Gastrocnemius medialis (tissue), 4 donors: ENCODE data around the gene BMERB1. TPM values are rescaled to one million over a fixed set of nuclear protein-coding genes. Genes with fewer than 3 reads are reported as not detected.
A peak's percentile ranks its signal among the peaks of the same experiment; 100 is the strongest.

ENCODE experiments used
- ATAC-seq, 2 donors: fragments of 150-250 bp; one replicate each; pipeline ENCODE4 v1.9.1; 2016
- DNase-seq, 2 donors: peaks; one replicate each; pipeline ENCODE4 v3.0.0-alpha.2; 2019
- H3K27ac ChIP-seq, 4 donors: fragments of 200-600 bp; sonication (generic); 1 replicate in 1 of 4; 2 replicates in 3 of 4; pipeline ENCODE4 v1.5.1; 2016 to 2018; ENCODE audit warnings: mild to moderate bottlenecking in 2 of 4, moderate library complexity in 1 of 4
- H3K27me3 ChIP-seq, 3 donors: fragments of 200-600 bp; sonication (generic) in 2 of 3; 1 replicate in 1 of 3; 2 replicates in 2 of 3; pipeline versions ENCODE4 v1.5.1 to v1.6.0; 2016 to 2019; ENCODE audit warnings: mild to moderate bottlenecking in 1 of 3, moderate library complexity in 1 of 3
- H3K36me3 ChIP-seq, 2 donors: fragments of 200-600 bp; sonication (generic) in 1 of 2; one replicate each; pipeline ENCODE4 v1.5.1; 2017 to 2018
- H3K4me1 ChIP-seq, 2 donors: fragments of 200-600 bp; sonication (generic) in 1 of 2; one replicate each; pipeline ENCODE4 v1.5.1; 2016 to 2017; ENCODE audit warnings: mild to moderate bottlenecking in 2 of 2
- H3K4me3 ChIP-seq, 4 donors: fragments of 200-600 bp; sonication (generic) in 3 of 4; 1 replicate in 1 of 4; 2 replicates in 3 of 4; pipeline ENCODE4 v1.5.1; 2016 to 2019; ENCODE audit warnings: mild to moderate bottlenecking in 2 of 4
- H3K9me3 ChIP-seq, 3 donors: fragments of 200-600 bp; sonication (generic) in 2 of 3; 1 replicate in 1 of 3; 2 replicates in 2 of 3; pipeline ENCODE4 v1.5.1; 2016 to 2019
- POLR2A ChIP-seq, 2 donors: fragments of 450-650 bp; IDR thresholded peaks; one replicate each; pipeline ENCODE4 v1.6.1; 2017; ENCODE audit warnings: antibody characterized with exemption in 2 of 2, mild to moderate bottlenecking in 2 of 2, moderate library complexity in 2 of 2
- in situ Hi-C, 4 donors: fragments of 200-750 bp; cut with MboI; loops; one replicate each; pipeline versions ENCODE4 v1.15.0 to v1.8.0; 2017; ENCODE audit warnings: low sequenced_read_pairs in 4 of 4
- intact Hi-C: fragments of 100-400 bp; cut with DNase I; formaldehyde crosslinking; loops from one replicate; pipeline ENCODE4 v1.15.1; 2023; ENCODE audit warnings: low total_unique reads
- total RNA-seq, 4 donors: library from RNA; depleted of rRNA; stranded (reverse); fragments of >200 nt; gene quantifications; one replicate each; pipeline versions ENCODE4 v1.1.0 to v1.2.3, GENCODE V29; 2016
- TF ChIP-seq, protein P1 (sequence below), 5 experiments: fragments of 450-650 bp in 3 of 5; fragments of 200-600 bp in 2 of 5; sonication (generic) in 2 of 5; IDR thresholded peaks in 4 of 5; conservative IDR thresholded peaks in 1 of 5; 1 replicate in 4 of 5; 2 replicates in 1 of 5; pipeline ENCODE4 v1.5.1; 2016 to 2019; ENCODE audit warnings: antibody characterized with exemption in 5 of 5, mild to moderate bottlenecking in 3 of 5, moderate library complexity in 3 of 5

The BMERB1 gene
- total RNA-seq, 4 donors from 2014 or later: 112 to 392 (median 237) TPM

DNA sequence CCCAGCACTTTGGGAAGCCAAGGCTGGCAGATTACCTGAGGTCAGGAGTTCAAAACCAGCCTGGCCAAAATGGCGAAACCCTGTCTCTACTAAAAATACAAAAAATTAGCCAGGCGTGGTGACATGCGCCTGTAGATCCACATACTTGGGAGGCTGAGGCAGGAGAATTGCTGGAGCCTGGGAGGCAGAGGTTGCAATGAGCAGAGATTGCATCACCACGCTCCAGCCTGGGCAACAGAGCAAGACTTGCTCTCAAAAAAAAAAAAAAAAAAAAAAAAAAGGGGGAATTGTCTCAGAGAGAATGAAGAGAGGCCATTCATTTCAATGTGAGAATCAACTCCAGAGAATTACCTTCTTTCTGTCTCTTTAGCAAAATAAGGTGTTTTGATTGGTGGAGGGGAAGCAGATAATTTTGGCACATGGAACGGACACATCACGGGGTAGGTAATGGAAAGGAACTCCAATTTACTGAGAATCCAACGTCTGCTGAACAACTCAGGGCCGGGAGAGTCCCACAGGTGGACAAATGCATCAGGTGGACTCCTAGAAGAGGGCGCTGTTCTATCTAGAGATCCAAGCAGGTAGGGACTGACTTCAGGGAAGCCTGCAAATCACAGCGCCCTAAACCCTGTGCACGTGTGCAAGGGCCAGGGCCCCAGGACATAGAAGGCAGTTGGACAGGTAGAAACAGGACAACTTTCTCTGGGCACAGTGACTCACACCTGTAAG is 77.5 kb downstream of the BMERB1 start:
- H3K27ac ChIP-seq: no peak overlapping the region
- peaks cover 9 to 17% of the 10 kb centered on the region in 2 donors for H3K4me1 ChIP-seq
- no peaks in the 10 kb centered on the region for H3K27me3 ChIP-seq
- no peak for DNase-seq
- TF ChIP-seq, protein P1, sequence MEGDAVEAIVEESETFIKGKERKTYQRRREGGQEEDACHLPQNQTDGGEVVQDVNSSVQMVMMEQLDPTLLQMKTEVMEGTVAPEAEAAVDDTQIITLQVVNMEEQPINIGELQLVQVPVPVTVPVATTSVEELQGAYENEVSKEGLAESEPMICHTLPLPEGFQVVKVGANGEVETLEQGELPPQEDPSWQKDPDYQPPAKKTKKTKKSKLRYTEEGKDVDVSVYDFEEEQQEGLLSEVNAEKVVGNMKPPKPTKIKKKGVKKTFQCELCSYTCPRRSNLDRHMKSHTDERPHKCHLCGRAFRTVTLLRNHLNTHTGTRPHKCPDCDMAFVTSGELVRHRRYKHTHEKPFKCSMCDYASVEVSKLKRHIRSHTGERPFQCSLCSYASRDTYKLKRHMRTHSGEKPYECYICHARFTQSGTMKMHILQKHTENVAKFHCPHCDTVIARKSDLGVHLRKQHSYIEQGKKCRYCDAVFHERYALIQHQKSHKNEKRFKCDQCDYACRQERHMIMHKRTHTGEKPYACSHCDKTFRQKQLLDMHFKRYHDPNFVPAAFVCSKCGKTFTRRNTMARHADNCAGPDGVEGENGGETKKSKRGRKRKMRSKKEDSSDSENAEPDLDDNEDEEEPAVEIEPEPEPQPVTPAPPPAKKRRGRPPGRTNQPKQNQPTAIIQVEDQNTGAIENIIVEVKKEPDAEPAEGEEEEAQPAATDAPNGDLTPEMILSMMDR (IDR thresholded peaks at IDR 0.05 in 4 of 5, conservative IDR thresholded peaks at IDR 0.05 in 1 of 5): no peak
- no peak for TF ChIP-seq POLR2A (IDR thresholded peaks at IDR 0.05)
- ATAC-seq: no peak
- intact Hi-C loops (no loop called here), in situ Hi-C loops (no loop called here)
- no peak overlapping the region for H3K4me3 ChIP-seq
- peaks cover 0 to 6% of the 10 kb centered on the region in 2 donors for H3K36me3 ChIP-seq
- H3K9me3 ChIP-seq: no peaks in the 10 kb centered on the region

DNA sequence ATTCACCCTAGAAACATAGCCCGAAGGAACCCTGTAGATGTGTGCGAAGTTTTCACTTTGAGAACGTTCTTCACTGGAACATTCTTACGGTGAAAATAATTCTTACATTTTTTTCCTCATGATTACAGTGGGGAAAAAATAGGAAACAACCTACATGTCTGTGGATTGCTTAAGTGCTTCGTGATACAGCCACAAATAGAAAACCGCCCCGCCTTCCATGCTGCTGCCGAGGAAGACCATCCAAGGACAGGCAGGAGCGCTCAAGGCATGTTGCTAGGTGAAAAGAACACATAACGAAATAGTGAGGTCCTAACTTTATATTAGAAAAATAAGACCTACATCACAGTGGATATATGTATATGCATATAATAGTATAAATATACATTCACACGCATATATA is 78.8 kb downstream of the BMERB1 start:
- peaks cover 0 to 6% of the 10 kb centered on the region in 2 donors for H3K36me3 ChIP-seq
- DNase-seq: peak; percentile 54 to 56
- no peak overlapping the region for H3K4me3 ChIP-seq
- peaks cover 7 to 14% of the 10 kb centered on the region in 2 donors for H3K4me1 ChIP-seq
- in situ Hi-C loops (no loop called here), intact Hi-C loops (no loop called here)
- no peaks in the 10 kb centered on the region for H3K27me3 ChIP-seq
- no peak for TF ChIP-seq POLR2A (IDR thresholded peaks at IDR 0.05)
- TF ChIP-seq, protein P1 (IDR thresholded peaks at IDR 0.05 in 4 of 5, conservative IDR thresholded peaks at IDR 0.05 in 1 of 5): no peak
- no peaks in the 10 kb centered on the region for H3K9me3 ChIP-seq
- peak; percentile 70 to 76 for ATAC-seq
- peak overlapping the region; percentile 32 to 74 (median 70) for H3K27ac ChIP-seq

DNA sequence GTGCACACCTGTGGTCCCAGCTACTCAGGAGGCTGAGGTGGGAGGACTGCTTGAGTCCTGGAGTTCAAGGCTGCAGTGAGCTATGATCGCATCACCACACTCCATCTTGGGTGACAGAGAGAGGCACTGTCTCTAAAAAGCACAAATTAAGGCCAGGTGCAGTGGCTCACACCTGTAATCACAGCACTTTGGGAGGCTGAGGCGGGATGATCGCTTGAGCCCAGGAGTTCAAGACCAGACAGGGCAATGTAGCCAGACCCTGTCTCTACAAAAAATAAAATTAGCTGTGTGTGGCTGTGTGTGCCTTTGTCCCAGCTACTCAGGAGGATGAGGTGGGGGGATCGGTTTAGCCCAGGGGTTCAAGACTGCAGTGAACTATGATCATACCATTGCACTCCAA is 81.6 kb downstream of the BMERB1 start:
- no peak for DNase-seq
- no peaks in the 10 kb centered on the region for H3K27me3 ChIP-seq
- H3K4me1 ChIP-seq: peaks cover 20 to 26% of the 10 kb centered on the region in 2 donors
- in situ Hi-C loops (no loop called here), intact Hi-C loops (loop anchor here (5.0 kb wide), 1 partner anchor 109 kb away; no protein-coding TSS in a partner anchor)
- no peak overlapping the region for H3K27ac ChIP-seq
- peaks cover 0 to 6% of the 10 kb centered on the region in 2 donors for H3K36me3 ChIP-seq
- TF ChIP-seq POLR2A (IDR thresholded peaks at IDR 0.05): no peak
- TF ChIP-seq, protein P1 (IDR thresholded peaks at IDR 0.05 in 4 of 5, conservative IDR thresholded peaks at IDR 0.05 in 1 of 5): no peak
- no peak for ATAC-seq
- no peaks in the 10 kb centered on the region for H3K9me3 ChIP-seq
- H3K4me3 ChIP-seq: no peak overlapping the region

DNA sequence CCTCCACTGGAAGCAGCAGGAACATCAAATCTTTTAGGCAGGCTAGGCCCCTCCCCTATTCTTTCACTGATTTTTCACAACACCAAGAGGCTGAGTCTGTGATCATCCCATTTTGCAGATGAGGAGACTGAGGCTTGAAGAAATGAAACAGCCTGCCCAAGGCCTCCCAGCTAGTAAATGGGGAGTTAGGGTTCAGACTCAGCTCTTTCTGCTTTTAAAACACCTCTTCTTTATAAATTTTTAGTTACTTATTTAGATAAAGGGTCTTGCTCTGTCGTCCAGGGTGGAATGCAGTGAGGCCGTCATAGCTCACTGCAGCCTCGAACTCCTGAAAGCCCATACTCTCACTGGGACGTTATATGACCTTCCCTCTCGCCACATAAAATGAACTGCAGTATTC is 82.2 kb downstream of the BMERB1 start:
- no peaks in the 10 kb centered on the region for H3K9me3 ChIP-seq
- ATAC-seq (no peak), DNase-seq (no peak)
- peaks cover 0 to 6% of the 10 kb centered on the region in 2 donors for H3K36me3 ChIP-seq
- H3K4me3 ChIP-seq: no peak overlapping the region
- H3K27ac ChIP-seq: no peak overlapping the region
- intact Hi-C loops (loop anchor here (5.0 kb wide), 1 partner anchor 109 kb away; no protein-coding TSS in a partner anchor), in situ Hi-C loops (no loop called here)
- no peak for TF ChIP-seq POLR2A (IDR thresholded peaks at IDR 0.05)
- TF ChIP-seq, protein P1 (IDR thresholded peaks at IDR 0.05 in 4 of 5, conservative IDR thresholded peaks at IDR 0.05 in 1 of 5): no peak
- H3K27me3 ChIP-seq: no peaks in the 10 kb centered on the region
- H3K4me1 ChIP-seq: peaks cover 21 to 26% of the 10 kb centered on the region in 2 donors
